GOT3 (cell line): ENCODE data around the gene MCTP2.

ENCODE experiments used
- DNase-seq: peaks from one replicate; lab custom pipeline; 2025; ENCODE audit warnings: mixed read lengths; lab: John Stamatoyannopoulos, UW

MCTP2 gene

DNA sequence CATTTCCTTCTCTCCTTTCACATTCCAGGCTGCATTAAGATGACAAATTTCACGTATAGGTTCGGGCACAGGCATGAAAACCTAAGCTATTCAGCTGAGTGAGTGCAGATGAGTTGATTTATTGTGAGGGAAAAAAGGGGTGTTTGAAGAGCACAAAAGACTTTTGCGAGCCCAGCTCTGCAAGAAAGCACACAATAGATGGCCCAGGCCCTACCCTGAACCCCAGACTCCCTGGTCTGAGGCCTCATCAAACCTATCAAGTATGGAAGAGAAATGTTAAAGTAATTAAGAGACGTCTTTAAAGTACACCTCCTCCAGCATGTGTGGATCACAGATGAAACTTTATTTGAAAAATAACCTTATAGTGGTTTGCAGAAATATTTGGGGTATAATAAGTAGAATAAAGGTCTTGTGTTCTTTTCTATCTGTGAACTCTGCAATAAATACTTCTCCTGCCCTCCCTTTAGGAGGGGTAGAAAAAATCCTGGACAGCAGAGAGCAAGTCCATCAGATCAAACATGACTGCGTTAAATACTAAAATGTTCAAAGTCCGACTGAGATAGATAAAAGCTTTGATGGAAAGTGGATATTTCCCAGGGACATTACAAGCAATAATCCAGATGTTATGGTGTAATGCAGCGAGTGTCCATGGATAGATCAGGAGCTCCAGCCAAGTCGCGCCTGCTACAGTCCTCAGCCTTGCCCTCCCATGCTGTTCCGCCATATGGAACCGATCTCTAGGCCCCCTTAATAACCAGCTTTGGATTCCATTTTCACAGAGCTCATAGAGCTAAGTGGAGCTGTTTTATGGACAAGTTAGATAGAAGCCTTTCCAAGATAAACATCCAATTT lies 121.5 kb downstream of the MCTP2 start:
- DNase-seq, result no peak

DNA sequence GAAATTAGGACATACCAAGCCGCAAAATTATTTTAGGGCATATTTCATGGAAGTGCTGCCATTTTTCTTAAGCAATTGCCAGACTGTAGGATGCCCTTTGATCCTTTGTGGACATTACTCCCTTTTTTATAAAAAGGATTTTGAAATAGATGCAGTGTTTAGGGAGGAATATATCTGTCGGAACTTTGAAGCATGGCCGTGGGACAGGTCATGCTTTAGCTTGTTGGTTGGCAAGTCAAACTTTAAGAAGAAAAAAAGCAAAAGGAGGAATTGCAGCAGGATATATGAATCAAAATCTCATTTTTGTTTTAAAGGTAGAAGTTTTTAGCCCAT lies 122.1 kb downstream of the MCTP2 start:
- DNase-seq, result no peak

DNA sequence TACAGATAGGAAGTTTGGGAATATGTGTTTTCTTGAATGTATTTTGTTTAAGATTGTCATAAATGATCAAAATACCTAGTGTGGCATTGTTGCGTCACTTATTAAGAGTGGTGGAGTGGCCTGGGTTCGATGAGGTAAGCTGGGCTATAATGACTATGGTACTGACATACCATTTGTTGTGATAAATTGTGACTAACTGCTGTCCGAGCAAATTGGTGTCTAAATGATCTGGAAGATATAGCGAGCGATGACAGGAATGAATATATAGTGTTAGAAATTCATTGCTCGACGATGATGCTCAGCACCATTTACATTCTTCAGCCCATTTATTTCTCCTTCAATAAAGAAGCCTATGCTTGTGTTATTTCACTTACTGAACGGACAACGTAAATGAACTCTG lies 123.3 kb downstream of the MCTP2 start:
- DNase-seq, result no peak

DNA sequence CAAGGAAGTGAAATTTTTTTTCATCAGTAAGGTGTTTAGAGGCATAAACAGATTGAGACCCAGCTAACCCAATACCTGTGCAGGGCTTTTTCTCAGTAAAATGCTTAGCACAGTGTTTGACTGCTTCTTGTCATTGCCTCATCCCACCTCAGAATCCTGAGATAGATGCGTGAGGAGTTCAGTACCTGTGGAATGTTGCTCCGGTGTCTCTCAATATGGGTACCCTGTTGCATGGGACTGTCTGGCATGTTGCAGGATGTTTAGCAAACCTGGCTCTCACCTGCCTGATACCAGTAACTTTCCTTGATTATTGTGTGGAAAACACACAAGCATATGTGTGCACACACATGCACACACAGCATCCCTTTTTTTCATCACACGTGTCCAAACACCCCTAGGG lies 128.4 kb downstream of the MCTP2 start:
- no peak for DNase-seq

DNA sequence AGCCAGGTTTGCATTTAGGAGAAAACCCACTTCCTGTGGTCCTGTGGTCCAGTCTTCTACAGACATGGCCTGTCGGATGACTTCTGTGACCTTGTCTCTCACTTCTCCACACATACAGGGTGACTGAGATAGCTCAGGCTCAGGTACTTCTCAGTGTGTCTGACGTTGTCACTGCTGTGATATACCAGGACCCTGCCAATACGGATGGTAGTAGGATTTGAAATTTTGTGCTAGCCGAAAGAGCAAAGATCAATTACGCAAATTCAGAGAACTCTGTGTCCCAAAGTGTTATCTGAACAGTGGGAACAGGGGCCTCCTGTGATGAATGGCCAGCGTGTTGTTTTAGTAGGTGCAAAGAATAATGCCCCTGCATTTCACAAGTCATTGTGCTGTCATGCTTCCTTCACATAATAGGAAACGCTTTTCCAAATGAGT lies 128.9 kb downstream of the MCTP2 start:
- DNase-seq, result no peak

DNA sequence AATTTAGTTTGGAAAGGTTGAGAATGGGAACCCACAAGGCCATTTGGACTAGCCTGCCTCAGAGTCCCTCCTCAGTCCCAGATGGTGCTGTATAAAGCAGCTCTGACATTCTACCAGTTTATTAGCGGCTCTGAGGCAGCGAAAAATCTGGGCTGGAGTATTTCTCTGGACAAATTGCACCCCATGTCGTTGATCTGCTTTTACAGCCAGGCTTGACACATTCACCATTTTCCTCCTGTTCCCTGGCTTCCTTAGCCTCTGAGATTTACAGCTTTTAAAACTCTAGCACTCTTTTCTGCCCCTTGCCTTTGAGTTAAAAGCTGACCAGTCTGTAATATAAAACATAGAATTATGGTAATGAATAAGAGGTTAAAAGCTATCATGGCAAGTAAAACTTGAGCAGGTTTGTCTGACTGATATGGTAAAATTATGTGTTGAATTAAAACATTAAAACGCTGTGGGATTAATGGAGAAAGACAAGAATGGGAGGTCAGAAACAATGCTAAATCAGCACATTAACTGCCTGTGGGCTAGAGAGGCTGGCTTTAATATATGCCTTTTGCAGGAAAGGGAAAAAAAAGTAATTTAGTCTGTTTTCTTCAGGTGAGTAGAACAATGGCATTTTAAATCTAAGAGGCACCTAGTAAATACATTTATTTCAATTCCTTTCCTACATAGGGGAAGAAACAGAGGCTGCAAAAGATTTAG lies 131.2 kb downstream of the MCTP2 start:
- DNase-seq, result no peak

DNA sequence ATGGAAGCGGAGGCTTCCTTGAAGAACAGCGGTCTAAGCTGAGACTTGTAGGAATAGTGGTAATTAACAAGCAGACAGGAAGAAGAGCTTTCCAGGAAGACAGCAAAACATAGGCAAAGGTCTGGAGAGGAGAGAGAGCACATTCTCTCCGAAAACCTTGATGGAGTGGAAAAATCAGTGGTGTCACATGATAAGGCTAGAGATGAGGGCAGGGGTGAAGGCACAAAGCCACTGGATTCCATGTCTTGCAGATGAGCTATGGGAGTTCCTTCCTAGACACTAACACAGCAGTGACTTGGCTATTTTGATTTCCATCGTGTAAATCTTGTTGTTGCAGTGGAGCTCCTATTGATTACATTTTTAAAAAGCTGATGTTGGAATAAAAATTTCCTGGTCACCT lies 132.0 kb downstream of the MCTP2 start:
- no peak for DNase-seq

DNA sequence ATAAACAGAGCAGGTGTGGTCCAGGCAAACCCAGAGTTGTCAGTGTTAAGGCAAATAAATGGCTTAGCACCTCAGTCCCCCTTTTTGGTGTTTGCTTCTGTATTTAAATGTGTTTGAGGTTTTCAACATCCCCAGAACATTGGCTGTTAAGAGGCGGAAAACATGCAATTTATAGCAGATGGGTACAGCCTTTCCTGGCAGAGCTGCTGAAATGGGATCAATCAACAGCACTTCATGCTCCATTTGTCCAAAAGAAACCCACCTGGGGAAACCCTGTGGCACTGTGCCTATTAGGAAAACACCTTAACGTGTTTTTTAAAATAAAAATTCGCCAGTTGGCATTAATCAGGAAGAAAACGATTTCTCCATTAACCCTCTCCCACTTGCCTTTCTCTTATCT lies 135.4 kb downstream of the MCTP2 start:
- no peak for DNase-seq

DNA sequence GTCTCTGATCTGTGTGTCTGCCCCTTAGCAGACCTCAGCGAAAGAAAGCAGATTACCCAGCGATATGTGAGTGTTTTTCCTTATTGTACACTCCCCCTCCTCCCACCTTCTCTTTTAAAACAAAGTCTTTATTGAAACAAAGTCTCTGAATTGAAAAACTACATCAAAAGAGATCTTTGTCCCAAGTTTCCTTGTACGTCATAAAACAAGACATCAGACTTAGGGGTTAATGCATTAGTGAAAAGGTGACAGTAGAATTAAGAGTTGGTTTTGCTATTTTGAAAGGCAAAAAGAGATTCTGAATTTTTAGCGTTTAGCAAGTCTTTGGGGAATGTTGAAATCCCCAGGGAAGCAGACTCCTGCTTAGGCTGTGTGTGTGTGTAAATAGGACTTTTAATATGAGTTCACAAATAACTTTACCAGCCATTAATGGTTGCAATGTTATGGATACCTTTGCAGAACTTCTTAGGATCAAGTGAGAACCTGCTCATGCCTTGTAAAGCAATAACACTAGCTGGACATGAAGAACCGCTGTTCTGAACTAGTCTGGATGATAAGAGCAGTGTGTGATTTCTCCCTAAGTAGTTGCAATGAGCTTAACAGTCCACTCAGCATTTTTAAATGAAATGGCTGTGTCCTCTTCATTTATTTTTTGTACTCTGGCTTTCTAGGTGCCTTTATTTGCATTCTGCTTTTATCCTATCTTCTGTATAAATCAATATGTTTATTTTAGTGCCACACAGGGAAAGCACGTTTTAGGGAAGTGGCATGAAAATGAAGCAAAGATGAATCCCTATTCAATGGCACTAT lies 136.6 kb downstream of the MCTP2 start:
- DNase-seq, result no peak

DNA sequence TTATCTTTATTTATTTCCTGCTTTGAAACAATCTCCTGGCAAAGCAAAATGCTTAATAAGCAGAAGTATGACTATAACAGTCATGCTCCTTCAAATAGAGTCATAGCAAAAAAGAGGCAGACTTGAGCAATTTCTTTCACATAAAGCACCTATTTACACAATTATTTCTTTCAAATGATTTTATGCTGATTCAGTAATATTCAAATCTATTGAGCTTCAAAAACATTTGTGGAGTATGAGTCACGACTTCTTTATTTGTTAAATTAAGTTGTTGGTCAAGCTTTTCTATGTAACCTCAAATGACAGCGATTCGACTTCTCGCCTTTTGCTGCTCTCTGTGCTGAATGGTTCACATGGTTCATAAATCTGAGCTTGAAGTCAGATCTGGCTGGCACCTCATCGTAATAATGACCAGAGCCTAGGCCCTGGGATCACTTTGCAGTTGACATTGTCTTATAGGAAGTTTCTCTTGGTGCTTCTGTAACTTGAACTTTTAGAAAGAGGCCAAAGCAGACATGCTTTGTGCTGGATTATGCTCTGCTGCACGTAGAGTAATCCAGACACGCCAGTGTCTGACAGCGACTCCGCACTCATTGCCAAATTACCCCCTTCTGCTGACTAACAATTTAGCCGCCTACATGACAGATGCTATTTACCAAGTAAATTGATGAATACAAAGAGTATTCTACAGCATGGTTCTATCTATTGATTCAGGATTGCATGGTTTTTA lies 139.0 kb downstream of the MCTP2 start:
- DNase-seq, result no peak

DNA sequence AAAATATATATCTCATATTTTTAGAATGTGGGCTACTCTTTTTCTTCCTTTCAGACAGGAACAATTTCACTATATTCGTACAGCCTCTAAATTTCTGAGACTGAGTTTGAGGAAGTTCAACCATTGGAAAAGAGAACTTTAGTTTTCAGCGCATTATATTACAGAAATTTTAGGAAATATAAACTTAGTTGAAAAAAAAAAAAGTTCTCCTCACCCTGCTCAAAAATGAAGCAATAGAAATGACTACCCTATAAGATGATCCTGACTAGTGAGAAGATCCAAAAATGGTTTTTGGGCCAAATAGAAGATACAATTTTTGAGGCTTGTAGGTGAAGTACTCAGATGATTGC lies 139.6 kb downstream of the MCTP2 start:
- DNase-seq, result no peak

DNA sequence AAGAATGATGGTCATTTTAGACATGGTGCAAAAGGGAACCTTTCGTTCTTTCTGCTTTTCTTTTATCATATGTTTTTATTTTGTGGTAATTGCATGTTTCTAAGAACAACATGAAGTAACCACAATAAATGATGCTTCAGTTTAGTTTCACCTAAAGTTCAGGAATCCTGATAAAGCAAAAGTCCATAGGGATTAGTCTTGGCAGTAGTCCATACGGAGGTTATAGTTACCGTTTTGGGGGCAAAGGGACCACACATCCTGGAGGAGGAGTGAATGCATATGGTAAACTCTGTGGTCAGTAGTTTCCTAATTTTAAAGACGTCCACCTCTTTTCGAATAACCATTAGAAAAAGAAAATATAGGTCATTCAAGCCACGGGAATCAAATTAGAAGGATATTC lies 141.5 kb downstream of the MCTP2 start:
- DNase-seq, result no peak

DNA sequence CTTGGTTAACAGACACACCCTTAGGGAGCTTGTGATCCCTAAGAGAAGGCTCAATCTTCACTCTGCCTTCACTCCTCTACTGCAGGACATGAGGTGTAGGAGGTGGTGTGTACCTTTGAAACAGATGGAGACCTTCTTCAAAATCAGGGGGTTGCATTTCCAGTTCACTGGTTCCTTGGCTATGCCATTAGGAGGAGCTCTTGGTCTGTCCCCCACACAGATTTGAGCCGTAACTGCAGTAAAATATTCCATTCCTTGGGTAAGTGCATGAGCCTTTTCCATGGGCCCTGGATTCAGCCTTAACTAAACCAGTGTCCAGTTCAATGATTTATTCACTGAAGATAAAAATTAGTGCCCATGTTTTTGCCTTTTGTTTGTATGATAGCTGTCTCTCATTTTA lies 144.6 kb downstream of the MCTP2 start:
- no peak for DNase-seq

DNA sequence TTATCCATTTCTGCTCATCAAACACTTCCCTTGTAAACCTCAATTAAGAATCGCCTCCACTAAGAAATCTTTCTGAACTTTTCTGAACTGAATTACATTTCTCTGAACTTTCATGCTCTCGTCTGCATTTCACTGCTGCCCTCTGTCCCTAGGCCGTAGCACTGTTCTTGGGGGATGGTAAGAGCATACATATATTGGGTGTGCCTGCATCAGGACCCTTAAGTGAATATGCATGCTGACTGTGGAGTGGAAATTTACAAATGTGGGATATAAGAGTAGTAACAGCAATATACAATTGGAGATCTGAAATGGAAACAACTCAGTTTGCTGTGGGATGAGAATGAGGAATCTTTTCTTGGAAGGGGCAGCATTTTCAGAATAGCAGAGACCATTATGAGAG lies 148.6 kb downstream of the MCTP2 start:
- DNase-seq, result no peak

DNA sequence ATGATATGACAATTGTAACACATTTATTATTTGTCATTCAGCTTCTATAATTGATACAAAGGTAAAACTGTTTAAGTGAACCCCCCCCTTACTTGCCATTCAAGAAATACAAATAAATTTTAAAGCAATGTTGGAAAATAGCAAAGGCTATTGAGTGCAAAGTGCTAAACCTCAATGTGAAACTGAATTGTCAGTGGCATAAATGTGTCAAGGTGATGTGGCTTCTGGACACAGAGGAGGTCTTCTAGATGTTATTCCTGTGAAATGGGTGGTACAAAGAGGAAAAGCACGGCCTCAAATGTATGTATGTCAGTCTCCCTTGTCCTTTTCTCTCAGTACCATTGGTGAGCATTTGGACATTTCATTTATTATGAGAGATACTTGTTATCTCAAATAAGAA lies 149.4 kb downstream of the MCTP2 start:
- no peak for DNase-seq

DNA sequence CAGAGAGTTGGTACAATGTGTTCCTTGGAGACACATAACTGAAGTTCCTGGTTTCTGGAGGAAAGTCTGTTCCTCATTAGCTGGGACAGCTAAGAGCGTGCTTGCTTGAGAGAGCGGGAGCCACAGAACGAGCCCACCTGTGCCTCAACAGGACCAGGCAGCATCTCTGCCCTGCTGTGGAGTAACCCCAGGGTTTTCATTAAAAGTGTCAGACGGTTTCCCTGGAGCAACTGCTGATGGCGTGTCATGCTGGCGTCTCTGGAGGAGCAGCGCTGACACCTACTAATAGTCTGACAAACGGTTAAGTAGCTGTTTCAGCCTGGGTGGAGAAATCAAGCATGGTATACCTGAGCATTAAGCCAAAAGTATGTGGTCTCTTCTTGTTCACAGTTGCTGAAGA lies 150.0 kb downstream of the MCTP2 start:
- no peak for DNase-seq

DNA sequence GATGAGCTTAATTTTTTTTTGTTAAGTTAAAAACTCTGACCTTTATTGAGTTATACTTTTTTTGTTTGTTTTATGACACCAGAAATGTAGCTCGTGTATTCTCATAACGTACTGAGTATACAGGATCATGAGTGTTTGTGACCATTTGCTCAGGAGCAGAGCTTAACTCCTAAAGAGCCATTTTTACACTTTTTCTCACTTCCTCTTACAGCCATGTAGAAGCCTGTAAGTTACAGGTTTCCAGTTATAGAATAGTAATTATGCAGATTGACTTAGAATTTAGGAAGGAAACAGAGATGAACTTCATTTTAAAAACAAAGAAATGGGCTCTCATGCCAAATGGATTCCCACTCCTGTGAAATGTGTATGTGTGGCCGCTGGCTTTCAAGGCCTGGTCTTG lies 151.7 kb downstream of the MCTP2 start:
- DNase-seq, result no peak

DNA sequence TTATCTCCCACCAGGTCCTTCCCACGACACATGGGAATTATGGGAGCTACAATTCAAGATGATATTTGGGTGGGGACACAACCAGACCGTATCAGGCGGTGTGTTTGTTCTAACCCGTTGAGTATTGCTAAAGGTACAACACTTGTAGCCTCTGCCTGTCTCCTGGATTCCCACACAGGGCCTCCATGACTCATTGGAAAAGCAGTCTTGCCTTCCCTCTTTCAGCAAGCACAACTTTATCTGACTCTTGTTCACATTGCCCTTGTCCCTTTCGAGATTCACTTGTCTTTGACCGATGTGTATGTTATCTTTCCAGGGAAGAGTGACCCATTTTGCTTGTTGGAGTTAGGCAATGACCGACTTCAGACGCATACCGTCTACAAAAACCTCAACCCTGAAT lies 152.3 kb downstream of the MCTP2 start:
- DNase-seq, result no peak

DNA sequence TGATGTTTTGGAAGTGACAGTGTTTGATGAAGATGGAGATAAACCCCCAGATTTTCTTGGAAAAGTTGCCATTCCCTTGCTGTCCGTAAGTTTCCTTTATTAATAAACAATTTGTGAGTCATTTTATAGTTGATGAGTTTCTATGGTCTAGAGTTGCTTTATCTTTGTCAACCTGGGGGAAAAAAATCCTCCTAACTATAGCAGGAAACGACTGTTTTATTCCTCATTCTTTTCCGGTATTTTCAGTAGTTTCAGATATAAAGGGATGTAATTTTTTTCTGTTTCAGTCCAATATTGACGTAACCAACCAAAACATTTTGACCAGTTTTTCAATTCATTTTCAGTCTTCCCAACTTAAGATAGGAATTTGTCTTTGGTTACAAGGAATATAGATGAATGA lies 154.1 kb downstream of the MCTP2 start:
- DNase-seq, result no peak

DNA sequence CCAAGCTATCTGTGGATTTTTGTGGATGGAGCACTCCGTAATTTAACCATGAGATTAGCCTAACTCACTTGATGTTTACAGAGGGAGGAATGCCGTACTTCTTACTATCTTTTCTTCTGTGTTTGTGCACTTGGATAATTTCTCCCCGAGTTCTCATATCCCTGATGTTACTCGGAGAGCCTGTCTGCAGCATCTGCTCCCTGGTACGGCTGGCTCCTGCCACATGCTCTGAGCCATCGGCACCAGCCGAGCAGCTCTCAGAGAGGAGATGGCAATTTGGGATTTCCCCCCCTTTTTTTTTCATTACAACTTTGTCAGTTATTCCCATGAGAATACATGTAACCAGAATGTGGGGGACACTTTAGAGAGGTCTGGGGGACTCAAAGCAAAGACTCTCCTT lies 155.0 kb downstream of the MCTP2 start:
- no peak for DNase-seq

DNA sequence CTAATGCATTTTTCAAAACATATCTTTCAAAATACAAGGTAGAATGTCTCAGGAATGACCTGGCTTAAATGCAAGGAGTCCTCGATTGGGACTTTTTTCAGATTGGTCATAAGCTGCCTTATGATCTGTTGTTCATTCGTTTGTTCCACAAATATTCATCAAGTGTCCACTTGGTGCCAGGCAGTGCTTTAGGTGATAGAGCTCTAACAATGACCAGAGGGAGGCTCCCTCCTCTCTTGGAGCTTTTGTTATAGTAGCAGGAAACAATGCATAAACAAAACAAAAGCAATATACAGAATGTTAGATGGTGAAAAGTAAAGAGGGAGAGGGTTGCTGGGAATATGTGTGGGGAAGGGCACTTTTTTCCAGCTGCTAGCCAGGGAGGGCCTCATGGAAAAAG lies 156.1 kb downstream of the MCTP2 start:
- DNase-seq, result no peak

DNA sequence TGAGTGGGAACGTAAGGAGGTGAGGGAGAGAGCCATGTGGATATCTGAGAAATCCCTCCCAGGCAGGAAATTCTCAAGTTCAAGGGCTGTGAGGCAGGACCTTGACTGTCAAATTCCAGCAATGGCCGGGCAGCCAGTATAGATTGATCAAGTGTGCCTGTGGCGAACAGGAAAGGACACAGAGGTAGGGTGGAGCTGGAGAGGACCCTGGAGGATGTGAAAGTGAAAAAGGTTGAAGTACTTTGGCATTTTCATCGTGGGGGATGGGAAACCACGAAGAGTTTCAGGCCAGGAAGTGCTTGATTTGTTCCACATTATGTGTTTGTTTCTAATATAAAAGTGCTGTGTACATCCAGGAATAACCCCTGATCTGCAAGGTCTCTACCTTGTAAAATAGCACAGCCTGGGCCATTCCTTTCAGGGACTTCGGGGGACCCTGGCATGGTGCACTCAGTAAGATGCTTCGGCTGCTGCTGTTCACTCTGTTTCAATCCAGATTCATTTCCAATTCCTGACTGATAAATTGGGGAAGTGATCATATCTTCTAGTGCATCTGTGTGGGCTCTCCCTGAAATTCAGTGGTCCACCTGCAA lies 156.6 kb downstream of the MCTP2 start:
- DNase-seq, result no peak
